ENCODE measurements around the gene AKR1D1.

The AKR1D1 gene

GRCh38 chr7:138063400-138063799 lies 12.9 kb upstream of the AKR1D1 start:
- no peak overlapping the region for H3K4ac ChIP-seq (ENCODE audit: low read depth, low read length)
- no peak overlapping the region for H2AFZ ChIP-seq (ENCODE audit: insufficient read depth, low read length, poor library complexity)
- no peak overlapping the region for H3K9ac ChIP-seq (ENCODE audit: low read length)
- no peak overlapping the region for H4K12ac ChIP-seq (ENCODE audit: low read depth, low read length)
- no peak overlapping the region for H4K91ac ChIP-seq (ENCODE audit: low read depth, low read length)
- no peak overlapping the region for H3K27ac ChIP-seq (ENCODE audit: low read depth, low read length)
- no peak overlapping the region for H2BK120ac ChIP-seq (ENCODE audit: insufficient read depth, low read length, poor library complexity)
- H2AK5ac ChIP-seq (ENCODE audit: low read length), result no peak overlapping the region
- no peak overlapping the region for H3K4me2 ChIP-seq (ENCODE audit: low read length)
- DNase-seq, result no peak
- no peaks in the 10 kb centered on the region for H3K36me3 ChIP-seq (ENCODE audit: control insufficient read depth in 1 of 2, insufficient read depth in 2 of 2, low read length in 2 of 2)
- no peaks in the 10 kb centered on the region for H3K79me1 ChIP-seq (ENCODE audit: low read length)
- H4K8ac ChIP-seq (ENCODE audit: low read depth, low read length), result no peak overlapping the region
- H3K23ac ChIP-seq (ENCODE audit: low read length), result no peak overlapping the region
- peaks cover 3% of the 10 kb centered on the region in 2 experiments for H3K4me1 ChIP-seq (ENCODE audit: control insufficient read depth in 1 of 2, insufficient read depth in 2 of 2, low read length in 2 of 2)
- H2BK12ac ChIP-seq (ENCODE audit: low read length), result no peak overlapping the region
- no peak overlapping the region for H3K4me3 ChIP-seq (ENCODE audit: low read depth, low read length)
- H3K27me3 ChIP-seq (ENCODE audit: insufficient read depth, low read length), result no peaks in the 10 kb centered on the region
- WGBS (ENCODE audit: extremely low coverage, insufficient coverage, insufficient read length), result no CpG with 5 or more reads among the region's 2 CpGs
- no peaks in the 10 kb centered on the region for H3K9me3 ChIP-seq (ENCODE audit: insufficient read depth, low read depth, low read length)
- no peak overlapping the region for H3K18ac ChIP-seq (ENCODE audit: low read length)
- no peak overlapping the region for H3K14ac ChIP-seq (ENCODE audit: low read length)
- no peak overlapping the region for H2BK5ac ChIP-seq (ENCODE audit: low read depth, low read length, poor library complexity)
- no peaks in the 10 kb centered on the region for H3K79me2 ChIP-seq (ENCODE audit: control insufficient read depth, insufficient read depth, low read length, poor library complexity)

DNA sequence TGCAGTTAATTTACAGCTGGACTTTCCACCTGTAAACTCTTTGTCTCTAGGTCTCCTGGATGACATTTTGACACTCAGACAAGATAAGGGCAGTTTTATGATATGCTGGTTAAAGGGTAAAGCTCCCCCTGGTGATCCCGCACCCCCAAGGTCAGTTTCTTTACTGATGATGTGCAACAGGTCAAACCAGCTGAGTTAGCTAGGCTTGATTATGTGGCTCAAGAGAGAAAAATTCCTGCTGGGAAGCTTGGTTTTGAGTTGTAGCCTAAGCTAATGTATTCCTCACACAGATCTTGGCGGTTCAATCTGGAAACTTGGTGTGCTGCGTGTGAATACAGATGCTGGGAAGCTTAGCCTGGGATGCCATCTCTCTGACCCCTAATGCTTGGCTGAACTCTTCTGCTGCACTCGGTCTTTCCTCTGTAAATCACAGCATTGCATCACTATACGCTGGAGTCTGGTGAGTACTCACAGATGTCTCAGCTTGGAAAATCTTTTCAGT lies 11.4 kb upstream of the AKR1D1 start:
- H3K4me1 ChIP-seq (ENCODE audit: control insufficient read depth in 1 of 2, insufficient read depth in 2 of 2, low read length in 2 of 2), result peaks cover 3% of the 10 kb centered on the region in 2 experiments
- no peak overlapping the region for H3K14ac ChIP-seq (ENCODE audit: low read length)
- DNase-seq, result peak in 1 of 2 donors; percentile 2
- H2BK12ac ChIP-seq (ENCODE audit: low read length), result no peak overlapping the region
- H2AFZ ChIP-seq (ENCODE audit: insufficient read depth, low read length, poor library complexity), result no peak overlapping the region
- no peaks in the 10 kb centered on the region for H3K9me3 ChIP-seq (ENCODE audit: insufficient read depth, low read depth, low read length)
- H3K4ac ChIP-seq (ENCODE audit: low read depth, low read length), result no peak overlapping the region
- WGBS (ENCODE audit: extremely low coverage, insufficient coverage, insufficient read length), result no CpG with 5 or more reads among the region's 5 CpGs
- H3K36me3 ChIP-seq (ENCODE audit: control insufficient read depth in 1 of 2, insufficient read depth in 2 of 2, low read length in 2 of 2), result no peaks in the 10 kb centered on the region
- H3K4me3 ChIP-seq (ENCODE audit: low read depth, low read length), result no peak overlapping the region
- H3K27ac ChIP-seq (ENCODE audit: low read depth, low read length), result no peak overlapping the region
- H3K23ac ChIP-seq (ENCODE audit: low read length), result no peak overlapping the region
- H4K91ac ChIP-seq (ENCODE audit: low read depth, low read length), result no peak overlapping the region
- no peak overlapping the region for H2BK120ac ChIP-seq (ENCODE audit: insufficient read depth, low read length, poor library complexity)
- H3K18ac ChIP-seq (ENCODE audit: low read length), result no peak overlapping the region
- H3K79me1 ChIP-seq (ENCODE audit: low read length), result no peaks in the 10 kb centered on the region
- H2AK5ac ChIP-seq (ENCODE audit: low read length), result no peak overlapping the region
- no peak overlapping the region for H4K12ac ChIP-seq (ENCODE audit: low read depth, low read length)
- H4K8ac ChIP-seq (ENCODE audit: low read depth, low read length), result no peak overlapping the region
- no peak overlapping the region for H3K4me2 ChIP-seq (ENCODE audit: low read length)
- no peaks in the 10 kb centered on the region for H3K79me2 ChIP-seq (ENCODE audit: control insufficient read depth, insufficient read depth, low read length, poor library complexity)
- H3K9ac ChIP-seq (ENCODE audit: low read length), result no peak overlapping the region
- no peak overlapping the region for H2BK5ac ChIP-seq (ENCODE audit: low read depth, low read length, poor library complexity)
- no peaks in the 10 kb centered on the region for H3K27me3 ChIP-seq (ENCODE audit: insufficient read depth, low read length)

DNA sequence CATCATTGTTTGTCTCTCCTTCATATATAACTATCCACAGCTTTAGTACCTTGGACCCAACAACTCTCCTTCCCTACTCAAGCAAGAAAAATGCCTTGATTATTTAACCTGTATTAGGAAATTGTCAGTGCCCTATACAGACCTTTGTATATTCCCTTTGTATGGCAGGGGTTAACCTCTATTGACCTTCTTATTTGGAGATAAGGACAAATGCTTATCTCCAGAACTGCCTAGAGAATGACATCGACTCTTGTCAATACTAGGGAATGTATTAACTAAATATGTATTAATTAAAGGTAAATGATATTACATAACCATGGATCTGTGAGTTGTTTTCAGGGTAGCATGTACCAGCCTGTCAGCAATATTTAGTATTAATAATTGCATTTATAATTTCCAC lies 10.4 kb upstream of the AKR1D1 start:
- Histone ChIP-seq H3K18ac (ENCODE audit: low read length) (no peak overlapping the region), H3K79me1 (ENCODE audit: low read length) (no peaks in the 10 kb centered on the region), H4K8ac (ENCODE audit: low read depth, low read length) (no peak overlapping the region), H3K27ac (ENCODE audit: low read depth, low read length) (no peak overlapping the region), H3K36me3 (ENCODE audit: control insufficient read depth in 1 of 2, insufficient read depth in 2 of 2, low read length in 2 of 2) (no peaks in the 10 kb centered on the region), H2AFZ (ENCODE audit: insufficient read depth, low read length, poor library complexity) (no peak overlapping the region), H2BK12ac (ENCODE audit: low read length) (no peak overlapping the region), H3K23ac (ENCODE audit: low read length) (no peak overlapping the region), H4K91ac (ENCODE audit: low read depth, low read length) (no peak overlapping the region), H3K4ac (ENCODE audit: low read depth, low read length) (no peak overlapping the region), H2AK5ac (ENCODE audit: low read length) (no peak overlapping the region), H3K79me2 (ENCODE audit: control insufficient read depth, insufficient read depth, low read length, poor library complexity) (no peaks in the 10 kb centered on the region), H4K12ac (ENCODE audit: low read depth, low read length) (no peak overlapping the region), H3K9ac (ENCODE audit: low read length) (no peak overlapping the region), H3K4me1 (ENCODE audit: control insufficient read depth in 1 of 2, insufficient read depth in 2 of 2, low read length in 2 of 2) (peaks cover 3% of the 10 kb centered on the region in 2 experiments), H3K14ac (ENCODE audit: low read length) (no peak overlapping the region), H2BK5ac (ENCODE audit: low read depth, low read length, poor library complexity) (no peak overlapping the region), H3K27me3 (ENCODE audit: insufficient read depth, low read length) (no peaks in the 10 kb centered on the region), H3K4me3 (ENCODE audit: low read depth, low read length) (no peak overlapping the region), H3K9me3 (ENCODE audit: insufficient read depth, low read depth, low read length) (no peaks in the 10 kb centered on the region), H2BK120ac (ENCODE audit: insufficient read depth, low read length, poor library complexity) (no peak overlapping the region), H3K4me2 (ENCODE audit: low read length) (no peak overlapping the region)
- no peak for DNase-seq
- no CpG with 5 or more reads among the region's 1 CpG for WGBS (ENCODE audit: extremely low coverage, insufficient coverage, insufficient read length)

DNA sequence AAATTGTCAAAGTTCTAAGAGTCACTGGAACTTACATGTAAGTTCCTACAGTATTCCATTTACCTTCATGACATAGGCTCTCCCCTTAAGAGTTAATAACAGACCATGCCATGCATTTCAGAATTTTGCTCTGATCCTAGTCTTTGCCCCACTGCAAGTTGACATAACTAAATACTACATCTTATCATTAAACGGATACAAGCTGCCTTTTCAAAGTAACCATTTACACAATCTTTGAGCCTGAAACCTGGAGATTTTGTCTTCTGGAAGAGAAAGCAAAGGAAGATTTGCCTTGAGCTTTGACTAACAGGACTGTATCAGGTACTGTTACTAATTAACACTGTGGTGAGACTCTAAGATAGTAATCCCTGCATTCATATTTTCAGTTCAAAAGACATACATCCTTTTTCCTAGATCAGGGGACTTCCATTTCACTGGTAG lies 9.3 kb upstream of the AKR1D1 start:
- no peaks in the 10 kb centered on the region for H3K9me3 ChIP-seq (ENCODE audit: insufficient read depth, low read depth, low read length)
- no peaks in the 10 kb centered on the region for H3K79me1 ChIP-seq (ENCODE audit: low read length)
- H3K79me2 ChIP-seq (ENCODE audit: control insufficient read depth, insufficient read depth, low read length, poor library complexity), result no peaks in the 10 kb centered on the region
- no peak overlapping the region for H3K4me3 ChIP-seq (ENCODE audit: low read depth, low read length)
- no peak overlapping the region for H3K14ac ChIP-seq (ENCODE audit: low read length)
- no peak overlapping the region for H2BK120ac ChIP-seq (ENCODE audit: insufficient read depth, low read length, poor library complexity)
- no peak overlapping the region for H3K4me2 ChIP-seq (ENCODE audit: low read length)
- no peaks in the 10 kb centered on the region for H3K27me3 ChIP-seq (ENCODE audit: insufficient read depth, low read length)
- no peak overlapping the region for H3K4ac ChIP-seq (ENCODE audit: low read depth, low read length)
- no peak overlapping the region for H2BK5ac ChIP-seq (ENCODE audit: low read depth, low read length, poor library complexity)
- H4K91ac ChIP-seq (ENCODE audit: low read depth, low read length), result no peak overlapping the region
- no peak overlapping the region for H2AFZ ChIP-seq (ENCODE audit: insufficient read depth, low read length, poor library complexity)
- no peaks in the 10 kb centered on the region for H3K36me3 ChIP-seq (ENCODE audit: control insufficient read depth in 1 of 2, insufficient read depth in 2 of 2, low read length in 2 of 2)
- no peak overlapping the region for H2BK12ac ChIP-seq (ENCODE audit: low read length)
- H4K12ac ChIP-seq (ENCODE audit: low read depth, low read length), result no peak overlapping the region
- no peak overlapping the region for H3K18ac ChIP-seq (ENCODE audit: low read length)
- DNase-seq, result no peak
- H3K4me1 ChIP-seq (ENCODE audit: control insufficient read depth in 1 of 2, insufficient read depth in 2 of 2, low read length in 2 of 2), result peaks cover 3% of the 10 kb centered on the region in 2 experiments
- WGBS (ENCODE audit: extremely low coverage, insufficient coverage, insufficient read length), result no CpG with 5 or more reads among the region's 1 CpG
- H3K23ac ChIP-seq (ENCODE audit: low read length), result no peak overlapping the region
- no peak overlapping the region for H3K27ac ChIP-seq (ENCODE audit: low read depth, low read length)
- H2AK5ac ChIP-seq (ENCODE audit: low read length), result no peak overlapping the region
- no peak overlapping the region for H4K8ac ChIP-seq (ENCODE audit: low read depth, low read length)
- H3K9ac ChIP-seq (ENCODE audit: low read length), result no peak overlapping the region
